ENCODE data around the gene CFAP46. TPM values are rescaled to one million over a fixed set of nuclear protein-coding genes. Genes with fewer than 3 reads are reported as not detected.

CFAP46 gene
- polyA plus RNA-seq, 1 of the 3 experiments (the other 2 are of a cell fraction): 3.9 TPM

DNA sequence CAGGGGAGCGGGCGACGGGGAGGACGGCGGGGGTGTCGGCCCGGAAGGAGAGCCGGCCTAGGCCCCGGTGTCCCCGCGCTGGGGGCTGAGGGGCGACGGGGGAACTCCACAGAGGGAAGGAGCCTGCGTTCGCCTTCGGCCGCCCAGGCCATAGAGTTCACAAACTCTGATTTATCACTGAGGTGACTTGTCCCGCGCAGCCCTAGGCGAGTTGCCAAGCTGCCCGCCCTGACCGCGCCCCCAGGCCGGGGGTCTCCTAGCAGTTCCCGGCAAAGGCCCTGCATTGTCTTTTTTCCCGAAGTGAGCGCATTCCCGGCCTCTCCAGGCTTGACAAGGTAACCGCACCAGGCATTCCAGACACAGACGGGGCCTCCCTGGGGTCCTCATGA, 153.5 kb downstream of the CFAP46 start:
- CTCF ChIA-PET: interaction anchor here (4.0 kb wide), 1 partner anchor 134 kb away, joined by 28 read pairs; no protein-coding TSS in a partner anchor
- no peak for DNase-seq
- Histone ChIP-seq H3K4me3 (ENCODE audit: low read depth in 2 of 2, low read length in 1 of 2) (no peak overlapping the region), H3K9ac (no peak overlapping the region), H3K27me3 (ENCODE audit: insufficient read depth) (peaks cover 57% of the 10 kb centered on the region), H4K20me1 (ENCODE audit: insufficient read depth) (0 out of 2 replicates have a peak, but pooled peaks cover 4% of the 10 kb centered on the region), H3K27ac (ENCODE audit: low read depth in 2 of 2, low read length in 1 of 2) (no peak overlapping the region), H2AFZ (ENCODE audit: low read depth) (no peak overlapping the region), H3K36me3 (replicated peaks in 1 of 2; ENCODE audit: control insufficient read depth in 1 of 2, insufficient read depth in 2 of 2, low read length in 1 of 2) (no peaks in the 10 kb centered on the region), H3K4me2 (no peak overlapping the region), H3K9me3 (no peaks in the 10 kb centered on the region), H3K79me2 (ENCODE audit: insufficient read depth) (no peaks in the 10 kb centered on the region), H3K4me1 (ENCODE audit: control insufficient read depth in 1 of 2, insufficient read depth in 2 of 2, low read depth in 1 of 2, low read length in 1 of 2) (peaks cover 0 to 2% of the 10 kb centered on the region in 2 experiments; a peak in 1 of 4 replicates), H3K9me2 (no peaks in the 10 kb centered on the region), H3F3A (replicated peaks; ENCODE audit: insufficient read depth) (no peaks in the 10 kb centered on the region)
- WGBS (ENCODE audit: low lambda C conversion rate): no CpG with 5 or more reads among the region's 30 CpGs
- TF ChIP-seq FOSL2 (IDR thresholded peaks at IDR 0.05; ENCODE audit: borderline replicate concordance, low read depth) (no peak), FOXJ3 (CRISPR knock-in tag; IDR thresholded peaks at IDR 0.05) (no peak), CHD2 (IDR thresholded peaks at IDR 0.05; ENCODE audit: low read length, partially characterized antibody) (no peak), POLR2AphosphoS5 (IDR thresholded peaks at IDR 0.05; ENCODE audit: low read depth, low read length) (no peak), MAX (IDR thresholded peaks at IDR 0.05; ENCODE audit: low read depth) (no peak), MXI1 (IDR thresholded peaks at IDR 0.05; ENCODE audit: low read depth, low read length) (no peak), RAD21 (IDR thresholded peaks at IDR 0.05; ENCODE audit: low read length) (no peak), TEAD4 (IDR thresholded peaks at IDR 0.05; ENCODE audit: borderline replicate concordance, insufficient read depth) (no peak)
- POLR2A ChIA-PET: no interaction called here

- H3K27me3 ChIP-seq (ENCODE audit: insufficient read depth): peaks cover 52% of the 10 kb centered on the region
- H3K9ac ChIP-seq: no peak overlapping the region
- WGBS (ENCODE audit: low lambda C conversion rate): 11% methylated on average over 43 of the region's 79 CpGs
- TF ChIP-seq ELF1 (IDR thresholded peaks at IDR 0.05) (no peak), SIN3A (IDR thresholded peaks at IDR 0.05; ENCODE audit: borderline replicate concordance, low read depth, low read length) (no peak), RAD21 (IDR thresholded peaks at IDR 0.05; ENCODE audit: low read length) (peak; percentile 16; the same call in 1 of the 2 replicates), POLR2AphosphoS5 (IDR thresholded peaks at IDR 0.05; ENCODE audit: low read depth, low read length) (no peak), SMC3 (IDR thresholded peaks at IDR 0.05; ENCODE audit: low read depth, low read length) (peak; percentile 17; the same call in 1 of the 2 replicates), CTCF (IDR thresholded peaks at IDR 0.05) (peak; percentile 21), FOXJ3 (CRISPR knock-in tag; IDR thresholded peaks at IDR 0.05) (no peak)
- H3K4me2 ChIP-seq: no peak overlapping the region; the same call in 1 of the 2 replicates
- H3K9me3 ChIP-seq: no peaks in the 10 kb centered on the region
- no peaks in the 10 kb centered on the region for H3K4me1 ChIP-seq (ENCODE audit: control insufficient read depth in 1 of 2, insufficient read depth in 2 of 2, low read depth in 1 of 2, low read length in 1 of 2)
- H3K9me2 ChIP-seq: no peaks in the 10 kb centered on the region
- H3K36me3 ChIP-seq (replicated peaks in 1 of 2; ENCODE audit: control insufficient read depth in 1 of 2, insufficient read depth in 2 of 2, low read length in 1 of 2): no peaks in the 10 kb centered on the region
- no peaks in the 10 kb centered on the region for H3K79me2 ChIP-seq (ENCODE audit: insufficient read depth)
- ChIA-PET CTCF (interaction anchor here (4.0 kb wide), 1 partner anchor 133 kb away, joined by 28 read pairs; no protein-coding TSS in a partner anchor), POLR2A (no interaction called here)
- H3K4me3 ChIP-seq (ENCODE audit: low read depth in 2 of 2, low read length in 1 of 2): no peak overlapping the region
- DNase-seq: peak; percentile 76
- H3K27ac ChIP-seq (ENCODE audit: low read depth in 2 of 2, low read length in 1 of 2): no peak overlapping the region
- H3F3A ChIP-seq (replicated peaks; ENCODE audit: insufficient read depth): no peaks in the 10 kb centered on the region
- no peak overlapping the region for H2AFZ ChIP-seq (ENCODE audit: low read depth)
- 0 out of 2 replicates have a peak, but pooled peaks cover 4% of the 10 kb centered on the region for H4K20me1 ChIP-seq (ENCODE audit: insufficient read depth)
These were observed 154.1 kb downstream of the CFAP46 start for GRCh38 chr10:132788180-132788830.
